Osteocyte (in vitro differentiated cells): ENCODE data around the gene RPL34. TPM values are rescaled to one million over a fixed set of nuclear protein-coding genes. Genes with fewer than 3 reads are reported as not detected.

Experiments
- DNase-seq: peaks from one replicate; pipeline ENCODE4 v3.0.0; 2021; ENCODE audit warnings: mixed read lengths; ENCODE audit not compliant: unreplicated experiment; ENCODE audit errors: extremely low spot score
- H3K27ac Mint-ChIP-seq: one replicate; pipeline ENCODE4 v1.8.0; 2021; ENCODE audit warnings: mild to moderate bottlenecking, mixed read lengths; ENCODE audit not compliant: unreplicated experiment
- H3K27me3 Mint-ChIP-seq: one replicate; pipeline ENCODE4 v1.8.0; 2021; ENCODE audit warnings: mixed read lengths; ENCODE audit not compliant: unreplicated experiment
- H3K36me3 Mint-ChIP-seq: one replicate; pipeline ENCODE4 v1.8.0; 2021; ENCODE audit warnings: mixed read lengths; ENCODE audit not compliant: unreplicated experiment
- H3K4me1 Mint-ChIP-seq: one replicate; pipeline ENCODE4 v1.8.0; 2021; ENCODE audit warnings: mixed read lengths; ENCODE audit not compliant: unreplicated experiment
- H3K4me3 Mint-ChIP-seq: one replicate; pipeline ENCODE4 v1.8.0; 2021; ENCODE audit warnings: mild to moderate bottlenecking, moderate library complexity, mixed read lengths; ENCODE audit not compliant: unreplicated experiment
- H3K9me3 Mint-ChIP-seq: one replicate; pipeline ENCODE4 v1.8.0; 2021; ENCODE audit warnings: mixed read lengths; ENCODE audit not compliant: unreplicated experiment
- total RNA-seq: library from RNA; stranded (reverse); gene quantifications from 2 replicates; pipeline ENCODE4 v1.2.1, GENCODE V29; 2021
- TF ChIP-seq, protein P1 (sequence below): fragments of 200-600 bp; sonication (generic); IDR thresholded peaks from 2 replicates; pipeline ENCODE4 v1.5.0; 2021; ENCODE audit warnings: antibody characterized with exemption, mild to moderate bottlenecking, moderate library complexity

RPL34 gene
- total RNA-seq, 1 donor from 2014 or later: 1,029 TPM

- H3K36me3 Mint-ChIP-seq: peaks cover 12% of the 10 kb centered on the region
- DNase-seq: no peak
- no peaks in the 10 kb centered on the region for H3K9me3 Mint-ChIP-seq
- no peak overlapping the region for H3K4me3 Mint-ChIP-seq
- no peaks in the 10 kb centered on the region for H3K27me3 Mint-ChIP-seq
- TF ChIP-seq, protein P1, sequence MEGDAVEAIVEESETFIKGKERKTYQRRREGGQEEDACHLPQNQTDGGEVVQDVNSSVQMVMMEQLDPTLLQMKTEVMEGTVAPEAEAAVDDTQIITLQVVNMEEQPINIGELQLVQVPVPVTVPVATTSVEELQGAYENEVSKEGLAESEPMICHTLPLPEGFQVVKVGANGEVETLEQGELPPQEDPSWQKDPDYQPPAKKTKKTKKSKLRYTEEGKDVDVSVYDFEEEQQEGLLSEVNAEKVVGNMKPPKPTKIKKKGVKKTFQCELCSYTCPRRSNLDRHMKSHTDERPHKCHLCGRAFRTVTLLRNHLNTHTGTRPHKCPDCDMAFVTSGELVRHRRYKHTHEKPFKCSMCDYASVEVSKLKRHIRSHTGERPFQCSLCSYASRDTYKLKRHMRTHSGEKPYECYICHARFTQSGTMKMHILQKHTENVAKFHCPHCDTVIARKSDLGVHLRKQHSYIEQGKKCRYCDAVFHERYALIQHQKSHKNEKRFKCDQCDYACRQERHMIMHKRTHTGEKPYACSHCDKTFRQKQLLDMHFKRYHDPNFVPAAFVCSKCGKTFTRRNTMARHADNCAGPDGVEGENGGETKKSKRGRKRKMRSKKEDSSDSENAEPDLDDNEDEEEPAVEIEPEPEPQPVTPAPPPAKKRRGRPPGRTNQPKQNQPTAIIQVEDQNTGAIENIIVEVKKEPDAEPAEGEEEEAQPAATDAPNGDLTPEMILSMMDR: peak; percentile 26
- no peak overlapping the region for H3K27ac Mint-ChIP-seq
- peaks cover 6% of the 10 kb centered on the region for H3K4me1 Mint-ChIP-seq
Observed at GRCh38 chr4:108637856-108638255, 17.5 kb downstream of the RPL34 start.

- no peak for DNase-seq
- no peaks in the 10 kb centered on the region for H3K27me3 Mint-ChIP-seq
- H3K4me3 Mint-ChIP-seq: no peak overlapping the region
- H3K4me1 Mint-ChIP-seq: peaks cover 18% of the 10 kb centered on the region
- H3K27ac Mint-ChIP-seq: peak overlapping the region; percentile 76
- no peaks in the 10 kb centered on the region for H3K36me3 Mint-ChIP-seq
- TF ChIP-seq, protein P1: no peak
- no peaks in the 10 kb centered on the region for H3K9me3 Mint-ChIP-seq
Observed at GRCh38 chr4:108644237-108644636, 23.9 kb downstream of the RPL34 start.

DNA sequence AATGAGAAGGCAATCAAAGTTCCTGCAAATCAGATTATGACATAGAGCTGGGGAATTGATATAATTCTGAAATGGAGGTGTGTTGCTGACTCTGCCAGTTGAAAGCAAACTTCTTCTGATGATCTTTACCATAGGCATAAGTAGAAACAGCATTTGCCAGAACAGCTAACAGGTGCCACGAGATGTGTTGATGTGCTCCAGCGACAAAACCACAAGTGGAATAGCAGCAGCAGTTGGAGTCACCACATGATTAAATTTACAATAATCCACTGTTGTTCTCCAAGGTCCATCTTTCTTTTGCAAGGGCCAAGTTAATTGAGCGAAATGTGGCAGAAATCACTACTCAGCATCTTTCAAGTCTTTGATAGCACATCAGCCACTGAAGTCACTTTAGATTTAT lies 26.3 kb downstream of the RPL34 start:
- H3K4me3 Mint-ChIP-seq: no peak overlapping the region
- H3K27ac Mint-ChIP-seq: no peak overlapping the region
- TF ChIP-seq, protein P1: no peak
- H3K27me3 Mint-ChIP-seq: no peaks in the 10 kb centered on the region
- H3K9me3 Mint-ChIP-seq: no peaks in the 10 kb centered on the region
- DNase-seq: no peak
- H3K4me1 Mint-ChIP-seq: peaks cover 22% of the 10 kb centered on the region
- no peaks in the 10 kb centered on the region for H3K36me3 Mint-ChIP-seq

- Mint-ChIP-seq H3K4me3 (peak overlapping the region; percentile 71), H3K4me1 (peaks cover 38% of the 10 kb centered on the region)
Observed at GRCh38 chr4:108649863-108650211, 29.5 kb downstream of the RPL34 start.

GRCh38 chr4:108650212-108651013 lies 30.0 kb downstream of the RPL34 start, which contains the start of gene OSTC:
Gene OSTC (plus strand): TSS chr4:108650599. CDS start chr4:108650656, 57 bp downstream.
- H3K27me3 Mint-ChIP-seq: no peaks in the 10 kb centered on the region
- peaks cover 38% of the 10 kb centered on the region for H3K4me1 Mint-ChIP-seq
- H3K36me3 Mint-ChIP-seq: peaks cover 9% of the 10 kb centered on the region
- TF ChIP-seq, protein P1: peak; percentile 30
- H3K27ac Mint-ChIP-seq: peak within 1 kb of the TSS; percentile 94
- peak; percentile 97 for DNase-seq
- H3K9me3 Mint-ChIP-seq: no peaks in the 10 kb centered on the region
- peak within 1 kb of the TSS; percentile 86 for H3K4me3 Mint-ChIP-seq

More at GRCh38 chr4:108649863-108650211, 29.5 kb downstream of the RPL34 start:
- H3K36me3 Mint-ChIP-seq: peaks cover 8% of the 10 kb centered on the region
- H3K27ac Mint-ChIP-seq: peak overlapping the region; percentile 94
- H3K9me3 Mint-ChIP-seq: no peaks in the 10 kb centered on the region
- H3K27me3 Mint-ChIP-seq: no peaks in the 10 kb centered on the region
- TF ChIP-seq, protein P1: no peak
- DNase-seq: no peak
